Hypothalamus (tissue), 51 donors: ENCODE measurements around the gene ARID1B.
A peak's percentile ranks its signal among the peaks of the same experiment; 100 is the strongest.

Experiments used
- DNase-seq, 51 donors: peaks; one replicate each; lab custom pipeline; 2025; lab: John Stamatoyannopoulos, UW

ARID1B gene

GRCh38 chr6:156870924-156871539 is 93.9 kb downstream of the ARID1B start:
- no peak for DNase-seq

- no peak for DNase-seq
Measured at GRCh38 chr6:156872903-156873302, 95.7 kb downstream of the ARID1B start.

GRCh38 chr6:156873654-156874380 is 96.6 kb downstream of the ARID1B start:
- no peak for DNase-seq

GRCh38 chr6:156875062-156875461 is 97.9 kb downstream of the ARID1B start:
- DNase-seq = no peak

GRCh38 chr6:156876302-156876701 is 99.1 kb downstream of the ARID1B start:
- DNase-seq = peak in 18 of 51 donors; percentile 4 to 60 (median 18)

- no peak for DNase-seq
Measured at GRCh38 chr6:156877126-156877863, 100.1 kb downstream of the ARID1B start.

- DNase-seq = no peak
Measured at GRCh38 chr6:156878681-156879080, 101.5 kb downstream of the ARID1B start.

- no peak for DNase-seq
Measured at GRCh38 chr6:156879186-156879585, 102.0 kb downstream of the ARID1B start.

- no peak for DNase-seq
Measured at GRCh38 chr6:156879591-156879990, 102.4 kb downstream of the ARID1B start.

- no peak for DNase-seq
Measured at GRCh38 chr6:156880913-156881312, 103.7 kb downstream of the ARID1B start.

GRCh38 chr6:156881687-156882629 is 104.8 kb downstream of the ARID1B start:
- no peak for DNase-seq

- DNase-seq = no peak
Measured at GRCh38 chr6:156883497-156884252, 106.5 kb downstream of the ARID1B start.

- DNase-seq = no peak
Measured at GRCh38 chr6:156884306-156884705, 107.1 kb downstream of the ARID1B start.

- no peak for DNase-seq
Measured at GRCh38 chr6:156885562-156885961, 108.4 kb downstream of the ARID1B start.

GRCh38 chr6:156886409-156886808 is 109.2 kb downstream of the ARID1B start:
- DNase-seq = no peak

- DNase-seq = no peak
Measured at GRCh38 chr6:156887623-156888269, 110.6 kb downstream of the ARID1B start.

GRCh38 chr6:156889469-156889868 is 112.3 kb downstream of the ARID1B start:
- DNase-seq = no peak

GRCh38 chr6:156889986-156890385 is 112.8 kb downstream of the ARID1B start:
- DNase-seq = no peak

GRCh38 chr6:156890627-156891314 is 113.6 kb downstream of the ARID1B start:
- no peak for DNase-seq
